ENCODE results near the gene NTRK2.

The NTRK2 gene

DNA sequence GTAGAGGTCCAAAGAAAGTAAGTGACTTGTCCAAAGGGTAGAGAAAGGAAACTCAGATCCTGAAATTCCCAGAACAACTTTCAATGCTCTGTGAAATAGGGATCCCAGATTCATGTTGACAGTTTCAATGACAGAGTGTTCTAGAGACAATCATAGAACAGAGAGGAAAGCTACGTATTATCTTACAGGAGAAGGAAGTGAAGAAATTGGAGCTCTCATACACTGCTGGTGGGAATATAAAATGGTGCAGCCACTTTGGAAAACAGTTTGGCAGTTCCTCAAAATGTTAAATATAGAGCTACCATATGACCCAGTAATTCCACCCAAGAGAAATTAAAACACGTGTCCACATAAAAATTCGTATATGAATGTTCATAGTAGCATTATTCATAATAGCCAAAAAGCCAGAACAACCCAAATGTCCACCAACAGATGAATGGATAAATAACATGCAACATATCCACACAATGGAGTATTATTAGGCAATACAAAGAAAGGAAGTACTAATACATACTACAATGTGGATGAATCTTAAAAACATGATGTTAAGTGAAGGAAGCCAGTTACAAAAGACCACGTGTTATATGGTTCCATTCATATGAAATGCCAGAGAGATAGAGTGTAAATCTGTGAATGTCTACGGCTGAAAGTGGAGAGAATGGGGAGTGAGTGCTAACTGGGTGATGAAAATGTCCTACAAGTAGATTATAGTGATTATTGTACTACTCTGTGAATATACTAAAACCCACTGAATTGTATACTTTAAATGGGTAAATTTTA lies 197.1 kb downstream of the NTRK2 start:
- H3K9me3 Mint-ChIP-seq (ENCODE audit: low read depth) = no peaks in the 10 kb centered on the region
- H3K27me3 Mint-ChIP-seq = no peaks in the 10 kb centered on the region
- no peaks in the 10 kb centered on the region for H3K36me3 Mint-ChIP-seq
- H3K4me1 Mint-ChIP-seq (ENCODE audit: low read depth) = no peaks in the 10 kb centered on the region
- no peak overlapping the region for H3K4me3 Mint-ChIP-seq
- H3K27ac Mint-ChIP-seq = no peak overlapping the region

DNA sequence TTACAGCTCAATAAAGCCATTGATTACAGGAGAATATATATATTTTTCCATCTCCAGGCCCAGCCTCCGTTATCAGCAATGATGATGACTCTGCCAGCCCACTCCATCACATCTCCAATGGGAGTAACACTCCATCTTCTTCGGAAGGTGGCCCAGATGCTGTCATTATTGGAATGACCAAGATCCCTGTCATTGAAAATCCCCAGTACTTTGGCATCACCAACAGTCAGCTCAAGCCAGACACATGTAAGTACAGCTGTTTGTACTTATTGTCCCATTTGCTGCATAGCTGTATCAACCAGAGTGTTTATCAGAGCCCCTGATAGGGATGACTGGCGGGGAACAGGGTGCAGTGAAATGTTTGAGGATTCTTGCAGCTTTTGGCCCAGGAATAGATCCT lies 197.7 kb downstream of the NTRK2 start:
- Mint-ChIP-seq H3K36me3 (no peaks in the 10 kb centered on the region), H3K27ac (no peak overlapping the region), H3K4me1 (ENCODE audit: low read depth) (no peaks in the 10 kb centered on the region), H3K4me3 (no peak overlapping the region), H3K27me3 (no peaks in the 10 kb centered on the region), H3K9me3 (ENCODE audit: low read depth) (no peaks in the 10 kb centered on the region)

DNA sequence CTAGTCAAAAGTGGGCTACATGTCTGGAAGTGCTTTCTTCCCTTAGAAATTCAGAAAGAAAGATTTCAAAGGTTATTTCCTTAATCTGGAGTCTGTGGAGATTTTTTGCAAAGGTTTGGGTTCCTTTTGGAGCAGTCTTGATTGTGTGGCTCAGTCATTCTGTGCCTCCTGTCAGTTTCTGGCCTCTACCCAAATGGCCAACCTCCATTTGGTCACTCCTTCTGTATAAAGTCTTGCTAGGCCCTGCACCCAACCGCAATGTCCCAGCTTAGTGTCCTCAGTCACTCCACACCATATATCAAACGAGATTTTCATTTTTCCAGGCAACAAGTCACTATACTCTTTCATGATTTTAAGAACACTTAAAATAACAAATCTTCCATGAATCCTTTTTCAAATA lies 199.6 kb downstream of the NTRK2 start:
- Mint-ChIP-seq H3K36me3 (no peaks in the 10 kb centered on the region), H3K4me3 (no peak overlapping the region), H3K9me3 (ENCODE audit: low read depth) (no peaks in the 10 kb centered on the region), H3K4me1 (ENCODE audit: low read depth) (no peaks in the 10 kb centered on the region), H3K27me3 (no peaks in the 10 kb centered on the region), H3K27ac (no peak overlapping the region)

DNA sequence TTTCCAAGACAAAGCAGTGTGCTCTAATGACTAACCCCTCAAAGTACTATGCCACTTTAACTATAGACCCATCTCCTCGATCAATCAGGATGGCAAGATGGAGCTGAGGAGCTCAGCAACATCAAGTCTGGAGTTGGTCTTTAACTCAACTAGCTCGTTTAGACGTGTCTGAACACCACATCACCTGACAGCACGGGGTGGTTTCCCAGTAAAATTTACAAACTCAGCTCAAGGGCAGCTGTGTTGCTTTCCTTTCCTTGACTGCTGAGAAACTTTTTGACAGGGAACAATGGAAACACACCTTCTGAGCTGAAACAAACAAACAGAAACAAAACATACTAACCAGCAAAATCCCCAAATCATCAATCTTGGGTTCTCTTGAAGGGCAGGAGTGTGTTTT lies 202.5 kb downstream of the NTRK2 start:
- no peaks in the 10 kb centered on the region for H3K36me3 Mint-ChIP-seq
- H3K4me3 Mint-ChIP-seq = no peak overlapping the region
- no peaks in the 10 kb centered on the region for H3K4me1 Mint-ChIP-seq (ENCODE audit: low read depth)

DNA sequence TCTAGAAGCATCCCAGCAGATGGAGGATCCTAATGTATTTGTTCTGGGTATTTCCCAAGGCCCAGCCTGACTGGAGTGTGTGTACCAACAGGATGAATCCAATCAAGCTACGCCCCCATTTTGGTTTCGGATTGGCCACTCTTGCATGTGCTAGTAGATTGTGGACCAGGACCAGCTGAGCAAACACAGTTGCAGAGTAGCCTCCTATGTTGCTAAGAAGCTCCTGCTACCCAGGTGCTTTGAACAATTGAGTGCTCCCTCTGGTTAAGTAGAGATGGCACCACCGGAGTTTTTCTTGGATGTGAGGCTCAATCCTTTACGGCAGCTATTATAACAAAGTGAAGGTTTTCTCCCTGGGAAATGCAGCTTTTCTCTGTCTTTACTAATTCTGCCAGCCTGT lies 204.5 kb downstream of the NTRK2 start:
- Mint-ChIP-seq H3K4me1 (ENCODE audit: low read depth) (no peaks in the 10 kb centered on the region), H3K9me3 (ENCODE audit: low read depth) (no peaks in the 10 kb centered on the region), H3K27me3 (peaks cover 3% of the 10 kb centered on the region), H3K36me3 (no peaks in the 10 kb centered on the region), H3K4me3 (no peak overlapping the region), H3K27ac (no peak overlapping the region)

More for the DNA sequence above, 202.5 kb downstream of the NTRK2 start:
- Mint-ChIP-seq H3K9me3 (ENCODE audit: low read depth) (no peaks in the 10 kb centered on the region), H3K27me3 (no peaks in the 10 kb centered on the region), H3K27ac (no peak overlapping the region)

DNA sequence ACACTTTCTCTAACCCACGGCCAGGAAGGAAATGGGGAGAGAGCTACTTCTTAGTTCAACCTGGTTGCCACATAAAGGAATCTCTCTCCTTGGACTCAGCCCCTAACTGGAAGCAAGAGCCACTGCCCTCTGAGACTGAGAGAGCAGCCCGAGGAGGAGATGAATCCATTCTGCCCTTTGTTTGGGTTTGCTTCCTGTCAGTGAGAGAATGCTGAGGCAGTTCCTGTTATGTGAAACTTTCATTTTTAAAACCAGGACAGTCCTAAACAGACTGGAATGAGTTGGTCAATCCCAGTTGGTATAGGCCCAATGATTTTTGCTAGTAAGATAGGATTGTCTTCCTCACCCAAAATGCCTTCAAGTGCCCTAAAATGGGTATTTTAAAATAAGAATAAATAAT lies 205.1 kb downstream of the NTRK2 start:
- H3K27me3 Mint-ChIP-seq = peaks cover 3% of the 10 kb centered on the region
- H3K4me3 Mint-ChIP-seq = no peak overlapping the region
- no peaks in the 10 kb centered on the region for H3K9me3 Mint-ChIP-seq (ENCODE audit: low read depth)
- H3K36me3 Mint-ChIP-seq = no peaks in the 10 kb centered on the region
- no peaks in the 10 kb centered on the region for H3K4me1 Mint-ChIP-seq (ENCODE audit: low read depth)
- no peak overlapping the region for H3K27ac Mint-ChIP-seq

DNA sequence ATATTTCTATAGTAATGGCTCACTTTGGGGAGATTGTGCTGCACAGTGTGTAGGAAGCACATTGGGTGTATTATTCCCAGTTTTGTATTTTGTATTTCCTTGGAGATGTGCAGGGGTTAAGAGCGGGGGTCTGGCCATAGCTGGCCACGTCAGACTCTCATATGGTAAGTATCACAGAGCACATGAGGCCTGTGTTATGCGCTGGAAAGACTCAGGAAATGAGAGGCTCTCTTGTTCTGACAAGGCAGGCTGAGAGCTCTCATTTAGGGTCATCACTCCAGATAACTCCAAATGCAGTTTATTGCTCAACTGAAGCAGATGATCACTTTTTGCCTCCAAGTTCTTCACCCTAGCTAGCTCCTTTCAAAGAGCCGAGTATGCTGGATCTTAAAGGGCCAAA lies 205.7 kb downstream of the NTRK2 start:
- Mint-ChIP-seq H3K27me3 (peaks cover 3% of the 10 kb centered on the region), H3K4me3 (no peak overlapping the region), H3K27ac (no peak overlapping the region), H3K36me3 (no peaks in the 10 kb centered on the region), H3K9me3 (ENCODE audit: low read depth) (no peaks in the 10 kb centered on the region), H3K4me1 (ENCODE audit: low read depth) (no peaks in the 10 kb centered on the region)

DNA sequence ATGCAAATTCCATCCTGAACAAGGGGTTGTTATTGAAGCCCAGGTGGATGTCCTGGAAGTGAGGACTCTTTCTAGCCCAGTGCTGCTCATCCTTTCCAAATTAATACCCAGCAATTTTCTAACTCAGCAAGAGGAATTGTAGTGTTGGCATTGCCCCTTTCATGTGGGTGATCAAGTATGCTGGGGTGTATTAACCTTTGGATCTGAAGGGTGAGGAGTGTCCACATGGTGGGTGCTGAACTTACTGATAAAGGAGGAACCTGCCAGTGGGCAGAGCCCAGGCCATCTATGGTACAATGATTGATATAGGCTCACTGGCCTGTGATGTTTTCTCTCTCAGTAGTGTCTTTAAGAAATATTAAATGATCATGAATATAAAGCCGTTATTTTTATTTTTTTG lies 210.1 kb downstream of the NTRK2 start:
- Mint-ChIP-seq H3K9me3 (ENCODE audit: low read depth) (no peaks in the 10 kb centered on the region), H3K27ac (no peak overlapping the region), H3K4me1 (ENCODE audit: low read depth) (no peaks in the 10 kb centered on the region), H3K4me3 (no peak overlapping the region), H3K36me3 (no peaks in the 10 kb centered on the region), H3K27me3 (peaks cover 3% of the 10 kb centered on the region)

DNA sequence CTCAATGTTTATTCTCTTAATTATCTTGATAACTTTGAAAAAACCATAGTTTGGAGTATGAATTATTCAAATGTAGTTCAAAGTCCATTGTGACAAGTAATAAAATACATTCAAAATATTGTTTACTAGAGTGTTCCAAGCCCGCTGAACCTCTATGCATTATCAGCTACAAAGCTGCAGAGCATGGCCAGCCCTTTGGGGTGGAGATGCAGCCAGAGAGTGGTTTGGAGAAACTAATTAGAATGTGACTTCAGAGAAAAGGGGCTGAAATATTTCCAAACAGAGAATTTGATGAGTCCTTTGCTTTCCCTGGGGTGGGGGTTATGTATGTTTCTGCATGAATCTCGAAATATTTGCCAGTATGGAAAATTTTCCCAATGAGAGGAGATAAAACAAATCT lies 211.3 kb downstream of the NTRK2 start:
- Mint-ChIP-seq H3K4me1 (ENCODE audit: low read depth) (no peaks in the 10 kb centered on the region), H3K27me3 (peaks cover 3% of the 10 kb centered on the region), H3K27ac (no peak overlapping the region)

DNA sequence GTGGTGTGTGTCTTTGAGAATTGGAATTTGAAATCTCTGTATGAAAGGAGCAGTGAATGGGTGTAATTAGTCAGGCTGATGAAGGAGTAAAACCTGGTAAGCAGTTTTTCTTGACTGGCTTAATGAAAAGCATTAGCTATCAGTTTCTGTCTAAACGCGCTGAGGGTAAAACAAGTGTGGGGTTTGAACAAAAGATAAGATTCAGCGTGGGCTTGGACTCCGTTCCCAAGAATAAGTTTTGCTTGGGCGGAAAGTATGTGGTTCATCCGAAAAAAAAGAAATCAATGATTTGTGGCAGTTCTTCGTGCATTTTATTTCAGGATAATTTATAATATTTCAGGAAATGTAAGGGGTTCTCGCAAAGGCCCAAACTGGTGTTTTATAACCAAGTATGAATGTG lies 217.3 kb downstream of the NTRK2 start:
- Mint-ChIP-seq H3K27ac (no peak overlapping the region), H3K4me3 (no peak overlapping the region), H3K36me3 (no peaks in the 10 kb centered on the region), H3K9me3 (ENCODE audit: low read depth) (no peaks in the 10 kb centered on the region), H3K27me3 (peaks cover 3% of the 10 kb centered on the region), H3K4me1 (ENCODE audit: low read depth) (no peaks in the 10 kb centered on the region)

More for the DNA sequence above, 211.3 kb downstream of the NTRK2 start:
- Mint-ChIP-seq H3K9me3 (ENCODE audit: low read depth) (no peaks in the 10 kb centered on the region), H3K4me3 (no peak overlapping the region), H3K36me3 (no peaks in the 10 kb centered on the region)

DNA sequence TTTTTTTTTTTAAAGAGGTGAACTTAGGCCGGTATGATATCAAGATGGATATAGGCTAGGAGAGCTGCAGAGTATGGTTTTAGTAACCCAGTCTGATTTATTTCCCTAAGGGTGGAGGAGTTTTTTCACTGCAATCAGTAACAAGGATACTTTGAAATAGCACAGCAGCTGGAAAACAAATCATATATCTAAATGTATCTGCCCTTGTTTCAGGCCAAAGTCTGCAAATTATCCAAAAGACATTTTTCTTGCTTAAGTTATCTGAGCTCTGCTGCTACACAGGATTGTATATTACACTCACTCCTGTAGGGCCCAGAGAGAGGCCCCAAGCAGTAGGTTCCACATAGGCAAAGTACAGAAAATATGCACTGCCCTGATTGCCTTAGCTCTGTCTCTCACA lies 222.4 kb downstream of the NTRK2 start:
- Mint-ChIP-seq H3K9me3 (ENCODE audit: low read depth) (no peaks in the 10 kb centered on the region), H3K36me3 (no peaks in the 10 kb centered on the region), H3K27ac (no peak overlapping the region), H3K27me3 (peaks cover 3% of the 10 kb centered on the region), H3K4me1 (ENCODE audit: low read depth) (no peaks in the 10 kb centered on the region), H3K4me3 (no peak overlapping the region)

DNA sequence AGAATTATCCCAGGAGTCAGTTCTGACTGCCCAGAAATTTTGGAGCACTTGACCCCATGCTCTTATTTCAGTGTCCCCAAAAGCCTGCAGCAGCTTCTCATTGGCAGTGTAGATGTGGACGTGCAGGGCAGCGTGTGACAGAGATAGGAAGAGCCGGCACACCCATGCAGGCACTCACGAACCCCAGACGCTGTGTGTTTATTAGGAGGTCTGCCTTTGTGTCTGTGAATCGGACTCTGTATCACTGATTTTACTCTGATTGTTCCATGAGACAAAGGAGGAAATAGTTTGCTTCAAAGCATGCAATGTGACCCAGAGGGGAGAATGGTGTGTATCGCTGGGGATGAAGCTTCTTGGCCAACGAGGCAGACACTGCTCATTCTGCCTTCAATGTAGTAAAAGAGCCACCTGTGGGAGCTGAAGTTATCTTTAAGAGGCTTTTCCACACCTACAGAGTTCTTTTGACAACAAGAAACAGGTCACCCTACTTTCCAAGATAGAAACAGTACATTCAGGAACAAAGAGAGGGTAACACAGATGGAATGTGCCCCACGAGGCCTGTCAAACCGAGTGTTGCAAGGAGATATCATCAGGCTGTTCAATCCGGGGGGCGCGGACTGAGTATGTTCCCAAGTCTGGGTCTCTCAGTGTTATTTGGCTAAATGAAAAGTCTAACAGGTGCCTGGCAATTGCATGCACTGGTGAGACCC lies 224.0 kb downstream of the NTRK2 start:
- H3K36me3 Mint-ChIP-seq = no peaks in the 10 kb centered on the region
- peaks cover 3% of the 10 kb centered on the region for H3K27me3 Mint-ChIP-seq
- no peaks in the 10 kb centered on the region for H3K4me1 Mint-ChIP-seq (ENCODE audit: low read depth)
- no peaks in the 10 kb centered on the region for H3K9me3 Mint-ChIP-seq (ENCODE audit: low read depth)
- H3K27ac Mint-ChIP-seq = no peak overlapping the region
- H3K4me3 Mint-ChIP-seq = no peak overlapping the region

DNA sequence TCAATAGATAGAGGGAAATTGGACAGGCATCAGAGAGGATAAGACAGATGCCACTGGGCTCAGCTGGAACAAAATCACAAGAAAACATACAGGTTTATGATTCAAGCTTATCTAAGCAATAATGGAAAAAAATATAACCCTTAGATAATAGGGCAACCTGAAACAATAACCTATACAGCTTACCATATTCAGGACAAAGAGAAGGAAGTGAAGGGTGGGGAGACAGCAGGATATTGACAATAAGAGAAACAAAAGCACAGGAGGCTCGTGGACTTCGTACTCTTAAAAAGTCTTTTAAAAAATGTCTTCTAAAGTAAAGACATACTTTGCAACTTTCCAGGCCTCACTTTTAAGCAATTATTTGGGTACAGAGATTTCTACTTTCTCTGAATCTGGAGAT lies 225.3 kb downstream of the NTRK2 start:
- no peak overlapping the region for H3K4me3 Mint-ChIP-seq
- H3K4me1 Mint-ChIP-seq (ENCODE audit: low read depth) = no peaks in the 10 kb centered on the region
- H3K27me3 Mint-ChIP-seq = peaks cover 3% of the 10 kb centered on the region
- H3K27ac Mint-ChIP-seq = no peak overlapping the region
- H3K36me3 Mint-ChIP-seq = no peaks in the 10 kb centered on the region
- no peaks in the 10 kb centered on the region for H3K9me3 Mint-ChIP-seq (ENCODE audit: low read depth)

DNA sequence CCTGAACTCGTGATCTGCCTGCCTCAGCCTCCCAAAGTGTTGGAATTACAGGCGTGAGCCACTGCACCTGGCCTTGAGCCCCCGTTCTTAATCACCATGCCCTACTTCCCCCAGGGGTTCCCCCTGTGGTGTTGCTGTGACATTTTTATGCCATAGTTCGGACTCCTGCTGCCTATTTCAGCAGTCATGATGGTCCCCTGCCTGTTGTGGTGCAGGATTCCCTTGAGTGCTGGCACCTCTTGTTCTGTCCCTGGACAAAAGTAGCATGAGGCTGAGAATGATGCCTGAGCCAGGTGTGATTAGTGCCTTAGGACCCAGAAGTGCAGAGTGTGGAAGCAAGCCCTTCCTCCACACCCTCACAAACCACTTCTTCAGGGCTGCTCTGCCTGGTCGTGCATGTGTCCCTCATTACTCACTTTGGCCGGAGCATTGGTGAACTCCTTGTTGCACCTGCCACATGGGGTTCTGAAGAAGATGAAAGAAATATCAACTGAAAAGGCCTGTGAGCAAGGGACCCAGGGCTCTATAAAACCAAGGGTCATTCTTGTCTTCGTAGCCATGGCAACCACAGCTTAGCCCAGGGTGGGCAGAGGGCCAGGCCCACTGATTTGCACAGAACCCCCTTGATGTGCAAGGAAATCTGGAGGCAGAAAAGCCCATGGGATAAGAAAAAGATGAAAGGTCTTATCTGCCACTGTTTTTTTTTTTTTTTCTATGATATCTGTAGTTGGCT lies 228.0 kb downstream of the NTRK2 start:
- Mint-ChIP-seq H3K4me1 (ENCODE audit: low read depth) (no peaks in the 10 kb centered on the region), H3K36me3 (no peaks in the 10 kb centered on the region), H3K9me3 (ENCODE audit: low read depth) (no peaks in the 10 kb centered on the region), H3K4me3 (no peak overlapping the region), H3K27ac (no peak overlapping the region), H3K27me3 (no peaks in the 10 kb centered on the region)

DNA sequence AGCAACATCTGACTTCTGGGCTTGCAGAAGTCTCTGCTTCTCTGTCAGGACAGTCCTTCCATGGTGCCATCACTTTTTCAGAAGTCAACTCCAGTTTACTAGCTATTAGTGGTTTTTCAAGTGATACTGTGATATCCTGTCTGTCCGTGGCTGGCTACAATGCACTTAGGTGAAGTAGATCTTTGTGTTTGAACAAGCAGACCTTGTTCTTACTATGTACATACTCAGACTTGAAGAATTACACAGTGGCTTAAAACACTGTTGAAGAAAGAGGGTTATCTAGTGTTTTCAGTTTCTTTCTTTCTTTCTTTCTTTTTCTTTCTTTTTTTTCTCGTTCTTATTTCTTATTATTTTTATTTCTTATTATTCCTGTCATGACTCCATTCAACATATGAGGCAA lies 228.7 kb downstream of the NTRK2 start:
- H3K9me3 Mint-ChIP-seq (ENCODE audit: low read depth) = no peaks in the 10 kb centered on the region
- no peaks in the 10 kb centered on the region for H3K4me1 Mint-ChIP-seq (ENCODE audit: low read depth)
- H3K4me3 Mint-ChIP-seq = no peak overlapping the region
- H3K27me3 Mint-ChIP-seq = no peaks in the 10 kb centered on the region
- no peaks in the 10 kb centered on the region for H3K36me3 Mint-ChIP-seq
- no peak overlapping the region for H3K27ac Mint-ChIP-seq
